CD4-positive, CD25-positive, alpha-beta regulatory T cell (primary cell): ENCODE data around the gene USP27X. TPM values are rescaled to one million over a fixed set of nuclear protein-coding genes. Genes with fewer than 3 reads are reported as not detected.
A peak's percentile ranks its signal among the peaks of the same experiment; 100 is the strongest.

ENCODE experiments used
- ATAC-seq, 2 donors: fragments of 150-1000 bp; cut with Tn5 transposase; one replicate each; pipeline ENCODE4 v1.10.0; 2021; ENCODE audit warnings: low read depth in 2 of 2, moderate number of reproducible peaks in 2 of 2, moderate library complexity in 1 of 2
- DNase-seq, 3 donors: peaks; one replicate each; pipeline versions ENCODE4 v3.0.0 to v3.0.0-alpha.2; 2012 to 2022; ENCODE audit warnings: mixed read lengths in 1 of 3
- H3K27ac ChIP-seq: one replicate; pipeline ENCODE4 v1.7.0; 2013; ENCODE audit warnings: mild to moderate bottlenecking, low read length; ENCODE audit not compliant: insufficient read depth, poor library complexity, severe bottlenecking
- H3K27me3 ChIP-seq: one replicate; pipeline ENCODE4 v1.7.0; 2013; ENCODE audit warnings: low read length; ENCODE audit not compliant: control insufficient read depth, insufficient read depth
- H3K36me3 ChIP-seq: one replicate; pipeline ENCODE4 v1.7.0; 2013; ENCODE audit warnings: mild to moderate bottlenecking, low read length, moderate library complexity; ENCODE audit not compliant: control insufficient read depth, insufficient read depth
- H3K4me1 ChIP-seq: 2 replicates; pipeline ENCODE4 v1.7.0; 2013; ENCODE audit warnings: mild to moderate bottlenecking, low read length; ENCODE audit not compliant: insufficient read depth, control insufficient read depth, poor library complexity, severe bottlenecking
- H3K4me3 ChIP-seq: one replicate; pipeline ENCODE4 v1.7.0; 2013; ENCODE audit warnings: low read depth, mild to moderate bottlenecking, low read length, moderate library complexity
- H3K9me3 ChIP-seq, 2 experiments: 1 replicate in 1 of 2; 2 replicates in 1 of 2; pipeline ENCODE4 v1.7.0; 2013; ENCODE audit warnings: low read length in 2 of 2, mild to moderate bottlenecking in 1 of 2, moderate library complexity in 1 of 2; ENCODE audit not compliant: control insufficient read depth in 2 of 2
- H3K27ac Mint-ChIP-seq, 3 donors: one replicate each; pipeline ENCODE4 v1.8.0; 2020 to 2022; ENCODE audit warnings: mild to moderate bottlenecking in 3 of 3, mixed read lengths in 3 of 3, moderate library complexity in 2 of 3
- H3K27me3 Mint-ChIP-seq: one replicate; pipeline ENCODE4 v1.8.0; 2022; ENCODE audit warnings: mild to moderate bottlenecking, mixed read lengths
- H3K36me3 Mint-ChIP-seq: one replicate; pipeline ENCODE4 v1.8.0; 2020; ENCODE audit warnings: mixed read lengths
- H3K4me1 Mint-ChIP-seq, 4 donors: one replicate each; pipeline ENCODE4 v1.8.0; 2020 to 2022; ENCODE audit warnings: mixed read lengths in 4 of 4, mild to moderate bottlenecking in 1 of 4
- H3K4me3 Mint-ChIP-seq, 4 donors: one replicate each; pipeline ENCODE4 v1.8.0; 2020 to 2022; ENCODE audit warnings: mild to moderate bottlenecking in 4 of 4, mixed read lengths in 4 of 4, moderate library complexity in 3 of 4
- H3K9me3 Mint-ChIP-seq, 7 donors: one replicate each; pipeline ENCODE4 v1.8.0; 2020 to 2022; ENCODE audit warnings: mixed read lengths in 7 of 7, mild to moderate bottlenecking in 3 of 7, moderate library complexity in 2 of 7
- polyA plus RNA-seq, 4 donors: library from polyadenylated mRNA; unstranded; fragments of 300-500 nt; fragmentation: Illumina TruSeq; gene quantifications; one replicate each; pipeline ENCODE4 v1.2.3, GENCODE V29; 2021
- total RNA-seq: library from RNA; stranded (reverse); gene quantifications from one replicate; pipeline ENCODE4 v1.2.3, GENCODE V29; 2022

The USP27X gene
- total RNA-seq (2.2 TPM), polyA plus RNA-seq (under 1 TPM; 0.21 to 0.79 (median 0.40) TPM)

- Mint-ChIP-seq H3K9me3 (no peaks in the 10 kb centered on the region), H3K4me3 (peak within 1 kb of the TSS; percentile 85 to 94 (median 90)), H3K27me3 (no peaks in the 10 kb centered on the region), H3K36me3 (no peaks in the 10 kb centered on the region), H3K4me1 (peaks cover under 1 to 42% (median 12%) of the 10 kb centered on the region in 4 donors), H3K27ac (peak within 1 kb of the TSS in 2 of 3 donors; percentile 71 to 82)
- DNase-seq (peak; percentile 78 to 83 (median 78)), ATAC-seq (peak; percentile 89 to 91)
- Histone ChIP-seq H3K4me3 (peak within 1 kb of the TSS; percentile 78), H3K27ac (peak within 1 kb of the TSS; percentile 58), H3K27me3 (no peaks in the 10 kb centered on the region), H3K36me3 (no peaks in the 10 kb centered on the region), H3K4me1 (peaks cover 11% of the 10 kb centered on the region), H3K9me3 (no peaks in the 10 kb centered on the region)
Measured at GRCh38 chrX:49878834-49879655, at the start of gene USP27X. USP27X (plus strand) TSS chrX:49879484; CDS start chrX:49880308, 824 bp downstream.

- Mint-ChIP-seq H3K4me3 (no peak overlapping the region), H3K4me1 (no peaks in the 10 kb centered on the region), H3K27ac (no peak overlapping the region), H3K9me3 (peaks cover 0 to 2% (median 0%) of the 10 kb centered on the region in 7 donors), H3K27me3 (no peaks in the 10 kb centered on the region), H3K36me3 (no peaks in the 10 kb centered on the region)
- peak in 2 of 3 donors; percentile 7 to 19 for DNase-seq
- Histone ChIP-seq H3K36me3 (no peaks in the 10 kb centered on the region), H3K27me3 (no peaks in the 10 kb centered on the region), H3K9me3 (no peaks in the 10 kb centered on the region), H3K27ac (no peak overlapping the region), H3K4me3 (no peak overlapping the region), H3K4me1 (no peaks in the 10 kb centered on the region)
- no peak for ATAC-seq
Measured at GRCh38 chrX:49838374-49838773, 40.9 kb upstream of the USP27X start.

GRCh38 chrX:49840679-49841078 is 38.6 kb upstream of the USP27X start:
- peak; percentile 1 to 23 (median 9) for DNase-seq
- peak in 1 of 2 donors; percentile 31 for ATAC-seq
- H3K9me3 ChIP-seq, result no peaks in the 10 kb centered on the region
- Mint-ChIP-seq H3K36me3 (no peaks in the 10 kb centered on the region), H3K4me1 (no peaks in the 10 kb centered on the region), H3K27ac (no peak overlapping the region), H3K27me3 (no peaks in the 10 kb centered on the region), H3K4me3 (no peak overlapping the region), H3K9me3 (no peaks in the 10 kb centered on the region)
- H3K36me3 ChIP-seq, result no peaks in the 10 kb centered on the region
- H3K27ac ChIP-seq, result no peak overlapping the region
- H3K27me3 ChIP-seq, result no peaks in the 10 kb centered on the region
- no peak overlapping the region for H3K4me3 ChIP-seq
- H3K4me1 ChIP-seq, result no peaks in the 10 kb centered on the region

DNA sequence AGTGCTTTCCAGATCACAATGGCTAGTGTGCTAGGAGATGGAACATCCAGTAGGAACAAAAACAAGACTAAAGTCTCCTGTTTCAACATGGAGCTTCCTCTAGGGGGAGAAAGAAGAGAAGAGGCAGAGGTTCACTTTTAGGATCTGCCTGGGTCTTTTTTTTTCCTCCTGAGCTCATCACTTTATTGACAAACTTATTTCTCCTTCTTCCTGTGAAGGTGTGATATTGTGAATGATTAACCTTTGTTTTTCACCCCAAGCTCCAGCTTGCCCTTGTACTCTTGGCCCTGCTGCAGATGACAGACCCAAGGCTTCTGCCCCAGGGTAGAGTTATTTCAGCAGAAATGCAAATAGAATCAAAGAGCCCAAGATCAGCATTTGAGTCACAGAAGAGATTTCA is 36.7 kb upstream of the USP27X start:
- H3K4me3 ChIP-seq, result no peak overlapping the region
- Mint-ChIP-seq H3K9me3 (peaks cover 0 to 1% (median 0%) of the 10 kb centered on the region in 7 donors), H3K27me3 (no peaks in the 10 kb centered on the region), H3K4me3 (no peak overlapping the region), H3K36me3 (no peaks in the 10 kb centered on the region), H3K4me1 (no peaks in the 10 kb centered on the region), H3K27ac (no peak overlapping the region)
- H3K36me3 ChIP-seq, result no peaks in the 10 kb centered on the region
- no peak for DNase-seq
- H3K4me1 ChIP-seq, result no peaks in the 10 kb centered on the region
- ATAC-seq, result no peak
- no peaks in the 10 kb centered on the region for H3K27me3 ChIP-seq
- no peak overlapping the region for H3K27ac ChIP-seq
- no peaks in the 10 kb centered on the region for H3K9me3 ChIP-seq

DNA sequence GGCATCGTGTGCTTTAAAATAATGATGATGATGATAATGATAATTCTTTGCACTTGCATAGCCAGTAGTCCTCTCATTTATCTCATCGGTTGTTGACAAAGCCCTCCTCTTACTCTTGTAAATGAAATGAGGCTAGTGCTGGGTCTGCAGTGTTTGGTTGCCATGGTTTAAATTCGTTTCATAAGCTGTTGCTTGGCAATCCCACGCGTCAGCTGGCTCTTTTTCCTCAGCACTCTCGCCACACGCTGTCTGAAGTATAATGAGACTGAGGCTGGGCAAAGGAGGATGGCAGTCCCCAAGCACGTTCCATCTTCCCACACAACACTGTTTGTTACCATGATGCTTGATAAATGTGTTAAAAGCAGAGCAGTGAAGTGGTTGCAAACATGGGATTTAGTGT is 34.7 kb upstream of the USP27X start:
- Mint-ChIP-seq H3K27ac (no peak overlapping the region), H3K4me3 (no peak overlapping the region), H3K36me3 (no peaks in the 10 kb centered on the region), H3K9me3 (peaks cover 0 to 1% (median 0%) of the 10 kb centered on the region in 7 donors), H3K4me1 (no peaks in the 10 kb centered on the region), H3K27me3 (peaks cover under 1% of the 10 kb centered on the region)
- Histone ChIP-seq H3K36me3 (no peaks in the 10 kb centered on the region), H3K4me1 (no peaks in the 10 kb centered on the region), H3K27me3 (no peaks in the 10 kb centered on the region), H3K4me3 (no peak overlapping the region), H3K9me3 (no peaks in the 10 kb centered on the region), H3K27ac (no peak overlapping the region)
- DNase-seq, result no peak
- ATAC-seq, result no peak

DNA sequence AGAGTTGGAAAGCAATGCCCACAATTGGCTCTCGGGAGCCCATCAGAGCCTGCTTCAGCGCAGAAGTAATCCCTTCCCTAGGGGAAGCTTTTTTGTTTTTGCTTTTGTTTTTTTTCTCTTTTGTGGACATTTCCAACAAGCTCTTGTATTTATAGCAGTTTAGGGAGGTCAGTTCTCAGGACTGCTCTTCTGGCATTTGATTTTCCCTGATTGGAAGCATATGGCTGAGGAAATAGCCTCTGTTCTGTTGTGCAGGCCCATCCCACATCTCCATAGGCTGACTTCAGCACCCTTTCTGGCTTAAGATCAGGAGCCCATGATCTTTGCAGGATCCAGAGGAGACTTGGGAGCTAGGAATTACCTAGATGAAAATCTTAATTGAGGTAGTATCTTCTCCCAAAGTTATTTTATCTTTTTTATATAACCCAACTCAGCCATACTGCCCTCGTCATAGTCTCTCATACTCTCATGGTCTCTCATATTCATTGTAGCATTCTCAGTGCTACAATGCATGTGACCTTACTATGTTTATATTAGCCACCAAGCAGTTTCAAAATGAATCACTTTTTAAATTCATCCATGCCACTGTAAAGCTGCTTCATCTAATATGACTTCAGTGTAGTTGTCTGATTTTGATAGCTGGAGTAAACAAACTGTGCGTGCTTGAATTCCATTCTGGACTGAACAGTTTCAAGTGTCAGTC is 33.4 kb upstream of the USP27X start:
- H3K4me3 Mint-ChIP-seq, result no peak overlapping the region
- H3K4me1 Mint-ChIP-seq, result no peaks in the 10 kb centered on the region
- ATAC-seq (no peak), DNase-seq (no peak)
- no peak overlapping the region for H3K27ac ChIP-seq
- no peaks in the 10 kb centered on the region for H3K36me3 Mint-ChIP-seq
- H3K27me3 Mint-ChIP-seq, result peaks cover 6% of the 10 kb centered on the region
- H3K4me1 ChIP-seq, result no peaks in the 10 kb centered on the region
- H3K9me3 Mint-ChIP-seq, result peaks cover 0 to 1% (median 0%) of the 10 kb centered on the region in 7 donors
- H3K36me3 ChIP-seq, result no peaks in the 10 kb centered on the region
- H3K27ac Mint-ChIP-seq, result peak overlapping the region in 1 of 3 donors; percentile 53
- H3K4me3 ChIP-seq, result no peak overlapping the region
- no peaks in the 10 kb centered on the region for H3K9me3 ChIP-seq
- no peaks in the 10 kb centered on the region for H3K27me3 ChIP-seq

GRCh38 chrX:49846522-49846921 is 32.8 kb upstream of the USP27X start:
- no peak for ATAC-seq
- no peaks in the 10 kb centered on the region for H3K4me1 ChIP-seq
- H3K9me3 Mint-ChIP-seq, result peaks cover 0 to 1% (median 0%) of the 10 kb centered on the region in 7 donors
- no peaks in the 10 kb centered on the region for H3K9me3 ChIP-seq
- H3K27ac Mint-ChIP-seq, result peak overlapping the region in 1 of 3 donors; percentile 61
- no peaks in the 10 kb centered on the region for H3K36me3 Mint-ChIP-seq
- no peaks in the 10 kb centered on the region for H3K4me1 Mint-ChIP-seq
- H3K27me3 Mint-ChIP-seq, result peaks cover 6% of the 10 kb centered on the region
- H3K27ac ChIP-seq, result no peak overlapping the region
- no peaks in the 10 kb centered on the region for H3K36me3 ChIP-seq
- no peak for DNase-seq
- H3K27me3 ChIP-seq, result no peaks in the 10 kb centered on the region
- H3K4me3 ChIP-seq, result no peak overlapping the region
- H3K4me3 Mint-ChIP-seq, result no peak overlapping the region
